Heart right ventricle (tissue), 16 donors: ENCODE results near the gene PDE4D. TPM values are rescaled to one million over a fixed set of nuclear protein-coding genes. Genes with fewer than 3 reads are reported as not detected.

ENCODE experiments used
- ATAC-seq, 8 donors: fragments of 200-7000 bp; cut with Tn5 transposase; one replicate each; pipeline ENCODE4 v1.9.1; 2020; ENCODE audit warnings: mild to moderate bottlenecking in 8 of 8, moderate library complexity in 8 of 8, moderate number of reproducible peaks in 1 of 8
- DNase-seq, 2 donors: peaks; one replicate each; pipeline ENCODE4 v3.0.0-alpha.2; 2020
- H3K27ac ChIP-seq, 10 donors: fragments of 200-600 bp; sonication (generic) in 2 of 10; one replicate each; pipeline versions ENCODE4 v1.5.0 to v1.8.0; 2020 to 2022; ENCODE audit warnings: mild to moderate bottlenecking in 3 of 10
- H3K27me3 ChIP-seq, 7 donors: fragments of 200-600 bp; one replicate each; pipeline ENCODE4 v1.8.0; 2021 to 2022; ENCODE audit warnings: mild to moderate bottlenecking in 2 of 7
- H3K36me3 ChIP-seq, 9 donors: fragments of 200-600 bp; sonication (generic) in 1 of 9; one replicate each; pipeline versions ENCODE4 v1.5.0 to v1.8.0; 2020 to 2022; ENCODE audit warnings: mild to moderate bottlenecking in 2 of 9
- H3K4me1 ChIP-seq, 9 donors: fragments of 200-600 bp; sonication (generic) in 1 of 9; one replicate each; pipeline versions ENCODE4 v1.5.0 to v1.8.0; 2020 to 2022; ENCODE audit warnings: mild to moderate bottlenecking in 4 of 9
- H3K4me3 ChIP-seq, 10 donors: fragments of 200-600 bp; sonication (generic) in 2 of 10; one replicate each; pipeline versions ENCODE4 v1.5.0 to v1.8.0; 2020 to 2022; ENCODE audit warnings: mild to moderate bottlenecking in 7 of 10, moderate library complexity in 2 of 10
- H3K9me3 ChIP-seq, 11 donors: fragments of 200-600 bp in 10 of 11; sonication (generic) in 2 of 11; one replicate each; pipeline versions ENCODE4 v1.5.0 to v1.8.0; 2013 to 2022; ENCODE audit warnings: mild to moderate bottlenecking in 2 of 11, control low read depth in 1 of 11, moderate library complexity in 1 of 11
- CTCF ChIP-seq, 9 donors: fragments of 200-600 bp; sonication (generic) in 2 of 9; IDR thresholded peaks; one replicate each; pipeline versions ENCODE4 v1.5.0 to v1.8.0; 2021 to 2022; ENCODE audit warnings: antibody characterized with exemption in 9 of 9, mild to moderate bottlenecking in 5 of 9, moderate library complexity in 1 of 9
- WGBS, 2 donors: extraction: QIAGEN DNeasy Blood & Tissue Kit; methylation state at CpG; one replicate each; pipeline ENCODE4 v1.1.7; 2013; ENCODE audit warnings: inconsistent platforms in 1 of 2; 5-methylcytosine and 5-hydroxymethylcytosine counted together
- intact Hi-C, 10 donors: fragments of 100-400 bp; cut with DNase I; formaldehyde crosslinking; loops; one replicate each; pipeline versions ENCODE4 v1.11.1 to v1.14.2; 2022
- polyA plus RNA-seq, 2 donors: library from polyadenylated mRNA; stranded (reverse); fragments of 200-250 nt; gene quantifications; one replicate each; pipeline ENCODE4 v1.2.3, GENCODE V29; 2013
- total RNA-seq, 10 donors: library from RNA; stranded (reverse); fragmentation: NEBNext Ultra II Directional in 3 of 10; extraction: Animal tissue kit (Norgen Biotek cat#: 25700) in 3 of 10; gene quantifications; one replicate each; pipeline versions ENCODE4 v1.2.1 to v1.2.4, GENCODE V29; 2021 to 2023
- donor health status: Arrhythmogenic right ventricular cardiomyopathy.
- donor health status: ischemic (EF 13 %, LVEDD 7.1; RV severe dilation, severe dysfunction).
- donor health status: healthy with polysubstance abuse.
- donor health status: DM: no; HTN: yes; CAD: no.
- donor health status: DM: no; HTN: no; CAD: no.
- donor health status: ischemic (EF 25% LVEDD 6.9; RV normal size, moderate dysfunction).
- donor health status: ischemic (EF 25% LVEDD 5.7; RV mildly dilated, moderate dysfunction).
- donor health status: healthy.
- donor health status: DM: yes; HTN: yes; CAD: no.
- donor health status: Ischemic cardiomyopathy.
- donor health status: ischemic (EF 35%, LVEDD 5.7; RV mildly dilated, moderate dysfunction).
- donor health status: nonischemic (EF 11% LVEDD 7.7; RV severe dilation, severe dysfunction).
- donor health status: DM: yes; HTN: yes; CAD: no.
- donor health status: PGD.
- donor health status: ischemic (EF 29% LVEDD 5.4; RV normal size, mild dysfunction).
- donor health status: nonischemic (EF 23%, LVEDD 6.1; RV moderate dilation, normal function).

PDE4D gene
- total and polyA plus RNA-seq, 12 donors: 5.8 to 83.2 (median 39.5) TPM

- Histone ChIP-seq H3K36me3 (no peaks in the 10 kb centered on the region), H3K27ac (no peak overlapping the region), H3K4me1 (peaks cover 0 to 11% (median 0%) of the 10 kb centered on the region in 9 donors), H3K4me3 (no peak overlapping the region), H3K9me3 (no peaks in the 10 kb centered on the region), H3K27me3 (no peaks in the 10 kb centered on the region)
- intact Hi-C loops: no loop called here
- ATAC-seq (no peak), DNase-seq (no peak)
- WGBS, 2 donors: 69 to 73% methylated on average over 5 of the region's 5 CpGs
- no peak for TF ChIP-seq CTCF (IDR thresholded peaks at IDR 0.05)
Measured at GRCh38 chr5:59487068-59487686, 406.3 kb downstream of the PDE4D start.

- H3K4me1 ChIP-seq: peaks cover 0 to 11% (median 0%) of the 10 kb centered on the region in 9 donors
- DNase-seq (no peak), ATAC-seq (no peak)
- no peak overlapping the region for H3K4me3 ChIP-seq
- no peaks in the 10 kb centered on the region for H3K27me3 ChIP-seq
- H3K36me3 ChIP-seq: no peaks in the 10 kb centered on the region
- H3K27ac ChIP-seq: no peak overlapping the region
- intact Hi-C loops: no loop called here
- H3K9me3 ChIP-seq: no peaks in the 10 kb centered on the region
- TF ChIP-seq CTCF (IDR thresholded peaks at IDR 0.05): no peak
- WGBS, 2 donors: 96 to 97% methylated on average over 2 of the region's 2 CpGs
Measured at GRCh38 chr5:59486508-59486907, 407.0 kb downstream of the PDE4D start.

- Histone ChIP-seq H3K27ac (no peak overlapping the region), H3K4me1 (peaks cover 0 to 11% (median 0%) of the 10 kb centered on the region in 9 donors), H3K4me3 (no peak overlapping the region), H3K36me3 (no peaks in the 10 kb centered on the region), H3K27me3 (no peaks in the 10 kb centered on the region), H3K9me3 (no peaks in the 10 kb centered on the region)
- TF ChIP-seq CTCF (IDR thresholded peaks at IDR 0.05): no peak
- intact Hi-C loops: no loop called here
- 71 to 76% methylated on average over 2 of the region's 2 CpGs for WGBS, 2 donors
- DNase-seq (no peak), ATAC-seq (no peak)
Measured at GRCh38 chr5:59485629-59486439, 407.7 kb downstream of the PDE4D start.

GRCh38 chr5:59485107-59485506, 408.4 kb downstream of the PDE4D start:
- Histone ChIP-seq H3K27me3 (no peaks in the 10 kb centered on the region), H3K27ac (no peak overlapping the region), H3K4me1 (peaks cover 0 to 11% (median 0%) of the 10 kb centered on the region in 9 donors), H3K9me3 (no peaks in the 10 kb centered on the region), H3K36me3 (no peaks in the 10 kb centered on the region), H3K4me3 (no peak overlapping the region)
- no peak for ATAC-seq
- intact Hi-C loops: no loop called here
- no peak for TF ChIP-seq CTCF (IDR thresholded peaks at IDR 0.05)
- 75 to 80% methylated on average over 2 of the region's 2 CpGs for WGBS, 2 donors
- DNase-seq: no peak
